Esophagus squamous epithelium (tissue), 4 donors: Measurements from ENCODE around the gene UBXN11.
A peak's percentile ranks its signal among the peaks of the same experiment; 100 is the strongest.

Experiments
- POLR2A ChIP-seq, 4 donors: fragments of 450-650 bp; IDR thresholded peaks; one replicate each; pipeline ENCODE4 v1.6.1; 2017; ENCODE audit warnings: antibody characterized with exemption in 4 of 4, mild to moderate bottlenecking in 4 of 4, moderate library complexity in 3 of 4
- TF ChIP-seq, protein P1 (sequence below), 6 experiments: fragments of 450-650 bp in 4 of 6; fragments of 200-600 bp in 2 of 6; sonication (generic) in 2 of 6; IDR thresholded peaks; one replicate each; pipeline ENCODE4 v1.5.1; 2016 to 2019; ENCODE audit warnings: antibody characterized with exemption in 6 of 6, mild to moderate bottlenecking in 4 of 6, moderate library complexity in 4 of 6

DNA sequence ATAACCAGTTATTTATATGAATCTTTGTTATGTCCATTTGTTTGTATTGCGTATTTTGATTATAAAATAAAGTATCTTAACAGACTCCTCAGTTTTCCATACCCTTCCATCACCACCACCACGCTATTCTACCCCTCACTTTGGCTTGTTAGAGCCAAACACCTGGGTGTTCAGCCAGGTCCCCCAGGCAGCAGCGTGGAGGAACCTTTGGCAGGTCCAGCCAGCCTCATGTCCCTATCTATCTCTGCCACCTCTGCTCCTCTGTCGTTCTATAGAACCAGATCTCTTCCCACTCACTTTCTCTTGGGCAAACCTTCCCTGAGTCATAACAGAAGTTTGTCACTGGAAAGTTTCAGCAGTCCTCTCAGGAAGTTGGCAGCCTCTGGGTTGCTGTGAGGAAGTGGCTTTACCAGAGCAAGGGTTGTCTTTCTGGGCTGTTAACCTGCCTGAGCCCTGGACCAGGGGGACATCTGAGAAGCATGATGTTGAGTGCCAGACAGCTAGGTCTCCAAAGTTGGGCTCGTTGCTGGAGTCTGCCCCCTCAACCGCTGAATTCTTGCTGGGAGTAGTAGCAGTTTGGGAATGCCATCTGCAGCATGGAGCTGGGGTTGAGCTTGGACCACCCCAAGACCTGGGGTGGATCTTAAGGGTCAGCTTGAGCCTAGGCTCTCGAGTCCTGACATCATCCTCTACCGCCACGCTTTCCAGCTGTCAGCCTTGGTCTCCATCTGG lies 27.5 kb downstream of the UBXN11 start:
- TF ChIP-seq POLR2A (IDR thresholded peaks at IDR 0.05): peak in 2 of 4 donors; percentile 10 to 23
- TF ChIP-seq, protein P1, sequence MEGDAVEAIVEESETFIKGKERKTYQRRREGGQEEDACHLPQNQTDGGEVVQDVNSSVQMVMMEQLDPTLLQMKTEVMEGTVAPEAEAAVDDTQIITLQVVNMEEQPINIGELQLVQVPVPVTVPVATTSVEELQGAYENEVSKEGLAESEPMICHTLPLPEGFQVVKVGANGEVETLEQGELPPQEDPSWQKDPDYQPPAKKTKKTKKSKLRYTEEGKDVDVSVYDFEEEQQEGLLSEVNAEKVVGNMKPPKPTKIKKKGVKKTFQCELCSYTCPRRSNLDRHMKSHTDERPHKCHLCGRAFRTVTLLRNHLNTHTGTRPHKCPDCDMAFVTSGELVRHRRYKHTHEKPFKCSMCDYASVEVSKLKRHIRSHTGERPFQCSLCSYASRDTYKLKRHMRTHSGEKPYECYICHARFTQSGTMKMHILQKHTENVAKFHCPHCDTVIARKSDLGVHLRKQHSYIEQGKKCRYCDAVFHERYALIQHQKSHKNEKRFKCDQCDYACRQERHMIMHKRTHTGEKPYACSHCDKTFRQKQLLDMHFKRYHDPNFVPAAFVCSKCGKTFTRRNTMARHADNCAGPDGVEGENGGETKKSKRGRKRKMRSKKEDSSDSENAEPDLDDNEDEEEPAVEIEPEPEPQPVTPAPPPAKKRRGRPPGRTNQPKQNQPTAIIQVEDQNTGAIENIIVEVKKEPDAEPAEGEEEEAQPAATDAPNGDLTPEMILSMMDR (IDR thresholded peaks at IDR 0.05): no peak
